22Rv1 (cell line): ENCODE data around the gene EYS.
A peak's percentile ranks its signal among the peaks of the same experiment; 100 is the strongest.

Experiments used
- H3K27ac ChIP-seq: fragments of 450-650 bp; 2 replicates; pipeline ENCODE4 v1.5.1; 2017
- CTCF ChIP-seq: fragments of 450-650 bp; IDR thresholded peaks from 2 replicates; pipeline ENCODE4 v1.5.1; 2017; ENCODE audit warnings: mild to moderate bottlenecking
- ZFX ChIP-seq: fragments of 450-650 bp; IDR thresholded peaks from 2 replicates; pipeline ENCODE4 v1.6.1; 2017; ENCODE audit warnings: antibody characterized with exemption, borderline replicate concordance

The EYS gene

GRCh38 chr6:64294034-64294433 lies 1413.0 kb downstream of the EYS start:
- TF ChIP-seq CTCF (no peak), ZFX (no peak)

GRCh38 chr6:64293298-64293697 lies 1413.7 kb downstream of the EYS start:
- no peak overlapping the region for H3K27ac ChIP-seq
- TF ChIP-seq CTCF (no peak), ZFX (no peak)

More at GRCh38 chr6:64294034-64294433, 1413.0 kb downstream of the EYS start:
- no peak overlapping the region for H3K27ac ChIP-seq

GRCh38 chr6:64290867-64291266 lies 1416.2 kb downstream of the EYS start:
- TF ChIP-seq CTCF (no peak), ZFX (no peak)
- no peak overlapping the region for H3K27ac ChIP-seq

GRCh38 chr6:64289931-64290330 lies 1417.1 kb downstream of the EYS start:
- no peak for TF ChIP-seq CTCF
- no peak for TF ChIP-seq ZFX
- H3K27ac ChIP-seq: no peak overlapping the region

GRCh38 chr6:64288351-64288750 lies 1418.7 kb downstream of the EYS start:
- no peak overlapping the region for H3K27ac ChIP-seq

GRCh38 chr6:64281167-64281566 lies 1425.9 kb downstream of the EYS start:
- no peak for TF ChIP-seq ZFX
- no peak for TF ChIP-seq CTCF

More at GRCh38 chr6:64288351-64288750, 1418.7 kb downstream of the EYS start:
- TF ChIP-seq CTCF (no peak), ZFX (no peak)

GRCh38 chr6:64280569-64280968 lies 1426.5 kb downstream of the EYS start:
- peak; percentile 73 for TF ChIP-seq CTCF
- TF ChIP-seq ZFX: no peak
- H3K27ac ChIP-seq: no peak overlapping the region

More at GRCh38 chr6:64281167-64281566, 1425.9 kb downstream of the EYS start:
- no peak overlapping the region for H3K27ac ChIP-seq
